IMR-90 (cell line): Measurements from ENCODE around the gene AUNIP.

ENCODE experiments used
- BHLHE40 ChIP-seq: fragments of 150-350 bp; IDR thresholded peaks from 2 replicates; pipeline ENCODE4 v1.6.1; 2016; ENCODE audit warnings: mild to moderate bottlenecking, low read depth, low read length
- CHD1 ChIP-seq: IDR thresholded peaks from 2 replicates; pipeline ENCODE4 v1.6.1; 2012; ENCODE audit warnings: low read depth, low read length, improper control_type of control experiment
- FOS ChIP-seq: fragments of 150-350 bp; IDR thresholded peaks from 2 replicates; pipeline ENCODE4 v1.6.1; 2016; ENCODE audit warnings: low read depth, low read length
- MAFK ChIP-seq: IDR thresholded peaks from 2 replicates; pipeline ENCODE4 v1.6.1; 2012; ENCODE audit warnings: low read depth, low read length, improper control_type of control experiment
- MAZ ChIP-seq: IDR thresholded peaks from 2 replicates; pipeline ENCODE4 v1.6.1; 2012; ENCODE audit warnings: low read depth, mild to moderate bottlenecking, low read length, improper control_type of control experiment, moderate library complexity, borderline replicate concordance
- MXI1 ChIP-seq: IDR thresholded peaks from 2 replicates; pipeline ENCODE4 v1.6.1; 2012; ENCODE audit warnings: low read depth, mild to moderate bottlenecking, low read length, moderate library complexity, borderline replicate concordance
- POLR2A ChIP-seq: IDR thresholded peaks from 2 replicates; pipeline ENCODE4 v1.6.1; 2012; ENCODE audit warnings: mild to moderate bottlenecking, low read depth, low read length
- RAD21 ChIP-seq: IDR thresholded peaks from 2 replicates; pipeline ENCODE4 v1.6.1; 2012; ENCODE audit warnings: low read length, improper control_type of control experiment
- RCOR1 ChIP-seq: IDR thresholded peaks from 2 replicates; pipeline ENCODE4 v1.6.1; 2012; ENCODE audit warnings: mild to moderate bottlenecking, low read length, improper control_type of control experiment; ENCODE audit not compliant: insufficient replicate concordance
- RFX5 ChIP-seq: IDR thresholded peaks from 2 replicates; pipeline ENCODE4 v1.8.0; 2012; ENCODE audit warnings: low read depth, mild to moderate bottlenecking, low read length, moderate library complexity
- SMC3 ChIP-seq: fragments of 150-350 bp; IDR thresholded peaks from 2 replicates; pipeline ENCODE4 v1.6.1; 2016; ENCODE audit warnings: low read depth, mild to moderate bottlenecking, antibody characterized with exemption, low read length, moderate library complexity
- TF ChIP-seq, protein P1 (sequence below): conservative IDR thresholded peaks from 2 replicates; pipeline ENCODE4 v1.5.1; 2012; ENCODE audit warnings: mild to moderate bottlenecking, low read depth, low read length, improper control_type of control experiment
- TF ChIP-seq, protein P2 (sequence below): fragments of 150-350 bp; IDR thresholded peaks from 2 replicates; pipeline ENCODE4 v1.6.1; 2016; ENCODE audit warnings: low read depth, mild to moderate bottlenecking, low read length, moderate library complexity, borderline replicate concordance
- TF ChIP-seq, protein P3 (sequence below): fragments of 150-350 bp; IDR thresholded peaks from 2 replicates; pipeline ENCODE4 v1.6.1; 2017; ENCODE audit warnings: mild to moderate bottlenecking, antibody characterized with exemption, low read length, low read depth

DNA sequence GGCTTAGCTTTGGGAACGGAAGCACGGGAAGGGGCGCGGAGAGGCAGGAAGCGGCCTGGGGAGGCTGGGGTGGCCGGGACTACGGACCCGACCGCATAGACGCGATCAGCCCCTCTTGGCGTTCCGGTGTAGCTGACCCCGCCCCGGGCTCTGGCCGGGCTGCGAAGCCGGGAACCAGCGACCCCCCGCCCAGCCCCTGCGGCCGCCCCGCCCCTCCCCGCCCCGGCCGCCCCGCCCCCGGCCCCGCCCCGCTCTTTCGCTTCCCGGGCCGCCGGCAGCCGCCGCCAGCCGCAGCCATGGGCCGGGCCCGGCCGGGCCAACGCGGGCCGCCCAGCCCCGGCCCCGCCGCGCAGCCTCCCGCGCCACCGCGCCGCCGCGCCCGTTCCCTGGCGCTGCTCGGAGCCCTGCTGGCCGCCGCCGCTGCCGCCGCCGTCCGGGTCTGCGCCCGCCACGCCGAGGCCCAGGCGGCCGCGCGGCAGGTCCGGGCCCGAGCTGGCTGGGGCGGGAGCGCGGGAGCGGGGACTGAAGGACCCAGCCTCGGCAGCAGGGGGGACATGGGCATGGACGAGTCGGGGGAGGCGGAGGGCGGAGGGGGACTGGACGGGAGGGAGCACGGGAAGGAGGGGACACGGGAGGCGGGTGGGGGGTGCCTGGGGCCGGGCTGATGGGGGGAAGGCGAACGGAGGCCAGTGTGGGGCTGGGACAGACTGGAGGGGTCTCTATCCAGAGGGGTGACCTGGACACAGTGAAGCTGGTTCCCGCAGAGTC, 59.1 kb downstream of the AUNIP start, which contains the start of gene SELENON:
- no peak for TF ChIP-seq RAD21
- TF ChIP-seq, protein P1, sequence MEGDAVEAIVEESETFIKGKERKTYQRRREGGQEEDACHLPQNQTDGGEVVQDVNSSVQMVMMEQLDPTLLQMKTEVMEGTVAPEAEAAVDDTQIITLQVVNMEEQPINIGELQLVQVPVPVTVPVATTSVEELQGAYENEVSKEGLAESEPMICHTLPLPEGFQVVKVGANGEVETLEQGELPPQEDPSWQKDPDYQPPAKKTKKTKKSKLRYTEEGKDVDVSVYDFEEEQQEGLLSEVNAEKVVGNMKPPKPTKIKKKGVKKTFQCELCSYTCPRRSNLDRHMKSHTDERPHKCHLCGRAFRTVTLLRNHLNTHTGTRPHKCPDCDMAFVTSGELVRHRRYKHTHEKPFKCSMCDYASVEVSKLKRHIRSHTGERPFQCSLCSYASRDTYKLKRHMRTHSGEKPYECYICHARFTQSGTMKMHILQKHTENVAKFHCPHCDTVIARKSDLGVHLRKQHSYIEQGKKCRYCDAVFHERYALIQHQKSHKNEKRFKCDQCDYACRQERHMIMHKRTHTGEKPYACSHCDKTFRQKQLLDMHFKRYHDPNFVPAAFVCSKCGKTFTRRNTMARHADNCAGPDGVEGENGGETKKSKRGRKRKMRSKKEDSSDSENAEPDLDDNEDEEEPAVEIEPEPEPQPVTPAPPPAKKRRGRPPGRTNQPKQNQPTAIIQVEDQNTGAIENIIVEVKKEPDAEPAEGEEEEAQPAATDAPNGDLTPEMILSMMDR: no peak
- TF ChIP-seq RCOR1: no peak
- TF ChIP-seq, protein P2, sequence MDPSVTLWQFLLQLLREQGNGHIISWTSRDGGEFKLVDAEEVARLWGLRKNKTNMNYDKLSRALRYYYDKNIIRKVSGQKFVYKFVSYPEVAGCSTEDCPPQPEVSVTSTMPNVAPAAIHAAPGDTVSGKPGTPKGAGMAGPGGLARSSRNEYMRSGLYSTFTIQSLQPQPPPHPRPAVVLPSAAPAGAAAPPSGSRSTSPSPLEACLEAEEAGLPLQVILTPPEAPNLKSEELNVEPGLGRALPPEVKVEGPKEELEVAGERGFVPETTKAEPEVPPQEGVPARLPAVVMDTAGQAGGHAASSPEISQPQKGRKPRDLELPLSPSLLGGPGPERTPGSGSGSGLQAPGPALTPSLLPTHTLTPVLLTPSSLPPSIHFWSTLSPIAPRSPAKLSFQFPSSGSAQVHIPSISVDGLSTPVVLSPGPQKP: no peak
- no peak for TF ChIP-seq POLR2A
- no peak for TF ChIP-seq FOS
- TF ChIP-seq MXI1: no peak
- no peak for TF ChIP-seq MAFK
- TF ChIP-seq, protein P3, sequence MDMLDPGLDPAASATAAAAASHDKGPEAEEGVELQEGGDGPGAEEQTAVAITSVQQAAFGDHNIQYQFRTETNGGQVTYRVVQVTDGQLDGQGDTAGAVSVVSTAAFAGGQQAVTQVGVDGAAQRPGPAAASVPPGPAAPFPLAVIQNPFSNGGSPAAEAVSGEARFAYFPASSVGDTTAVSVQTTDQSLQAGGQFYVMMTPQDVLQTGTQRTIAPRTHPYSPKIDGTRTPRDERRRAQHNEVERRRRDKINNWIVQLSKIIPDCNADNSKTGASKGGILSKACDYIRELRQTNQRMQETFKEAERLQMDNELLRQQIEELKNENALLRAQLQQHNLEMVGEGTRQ: no peak
- TF ChIP-seq SMC3: no peak
- TF ChIP-seq MAZ: no peak; the same call in 1 of the 2 replicates
- no peak for TF ChIP-seq RFX5
- no peak for TF ChIP-seq CHD1
- TF ChIP-seq BHLHE40: no peak
